Right lobe of liver (tissue), 6 donors: ENCODE results near the gene FAM20C. TPM values are rescaled to one million over a fixed set of nuclear protein-coding genes. Genes with fewer than 3 reads are reported as not detected.
"Not testable (repeated sequence)": the region's sequence is repeated elsewhere in the genome, so short reads cannot be mapped to it uniquely, and the experiment has no call there.

Experiments
- ATAC-seq, 4 donors: fragments of 200-7000 bp; cut with Tn5 transposase; one replicate each; pipeline ENCODE4 v1.9.1; 2020; ENCODE audit warnings: mild to moderate bottlenecking in 4 of 4, moderate library complexity in 4 of 4
- DNase-seq, 3 donors: peaks; one replicate each; pipeline ENCODE4 v3.0.0-alpha.2; 2020
- H3K27ac ChIP-seq, 3 donors: fragments of 200-600 bp; one replicate each; pipeline ENCODE4 v1.8.0; 2022
- H3K27me3 ChIP-seq, 2 donors: fragments of 200-600 bp; one replicate each; pipeline ENCODE4 v1.8.0; 2022
- H3K36me3 ChIP-seq, 4 donors: fragments of 200-600 bp; sonication (generic) in 1 of 4; one replicate each; pipeline versions ENCODE4 v1.5.1 to v1.8.0; 2017 to 2022; ENCODE audit warnings: control low read depth in 1 of 4
- H3K4me1 ChIP-seq, 4 donors: fragments of 200-600 bp; sonication (generic) in 1 of 4; one replicate each; pipeline versions ENCODE4 v1.5.1 to v1.8.0; 2017 to 2022; ENCODE audit warnings: control low read depth in 1 of 4
- H3K4me3 ChIP-seq, 3 donors: fragments of 200-600 bp; one replicate each; pipeline ENCODE4 v1.8.0; 2022
- H3K9me3 ChIP-seq, 4 donors: fragments of 200-600 bp; sonication (generic) in 1 of 4; one replicate each; pipeline versions ENCODE4 v1.5.1 to v1.8.0; 2017 to 2022; ENCODE audit warnings: control low read depth in 1 of 4
- CTCF ChIP-seq, 4 donors: fragments of 200-600 bp in 3 of 4; fragments of 450-650 bp in 1 of 4; IDR thresholded peaks; one replicate each; pipeline versions ENCODE4 v1.5.1 to v1.8.0; 2016 to 2022; ENCODE audit warnings: antibody characterized with exemption in 4 of 4, mild to moderate bottlenecking in 2 of 4
- POLR2A ChIP-seq: fragments of 450-650 bp; IDR thresholded peaks from one replicate; pipeline ENCODE4 v1.6.1; 2017; ENCODE audit warnings: antibody characterized with exemption, mild to moderate bottlenecking
- WGBS: methylation state at CpG from one replicate; pipeline ENCODE4 v1.1.6; 2018; ENCODE audit warnings: low coverage, low lambda C conversion rate; ENCODE audit not compliant: insufficient coverage; ENCODE audit errors: missing lambda C conversion rate; 5-methylcytosine and 5-hydroxymethylcytosine counted together
- intact Hi-C, 2 donors: fragments of 100-400 bp; cut with DNase I; formaldehyde crosslinking; loops; one replicate each; pipeline versions ENCODE4 v1.11.2 to v1.14.1; 2022
- total RNA-seq, 6 experiments: library from RNA; depleted of rRNA in 2 of 6; stranded (reverse); fragments of >200 nt in 2 of 6; fragmentation: NEBNext Ultra II Directional in 3 of 6; extraction: Animal tissue kit (Norgen Biotek cat#: 25700) in 3 of 6; gene quantifications; one replicate each; pipeline versions ENCODE4 v1.1.0 to v1.2.4, GENCODE V29; 2016 to 2023
- donor health status: DM: no; HTN: yes; CAD: no.
- donor health status: DM: no; HTN: no; CAD: no.
- donor health status: DM: no; HTN: no; CAD: no.
- donor health status: DM: no; HTN: yes; CAD: no.
- donor health status: DM: no; HTN: yes; CAD: no.

Gene FAM20C
- total RNA-seq, 6 experiments from 2014 or later = 32.1 to 73.8 (median 57.3) TPM

GRCh38 chr7:181738-182137, 10.6 kb upstream of the FAM20C start:
- intact Hi-C loops = no loop called here
- ATAC-seq (no peak), DNase-seq (peak in 1 of 3 donors; percentile 40)
- Histone ChIP-seq H3K4me3 (no peak overlapping the region), H3K27me3 (no peaks in the 10 kb centered on the region), H3K9me3 (no peaks in the 10 kb centered on the region), H3K27ac (no peak overlapping the region), H3K36me3 (no peaks in the 10 kb centered on the region), H3K4me1 (no peaks in the 10 kb centered on the region)
- TF ChIP-seq CTCF (IDR thresholded peaks at IDR 0.05) (no peak), POLR2A (no peak)
- 60% methylated on average over 1 of the region's 16 CpGs for WGBS

- 52% methylated on average over 2 of the region's 11 CpGs for WGBS
- H3K4me3 ChIP-seq, H3K9me3 ChIP-seq, H3K36me3 ChIP-seq, intact Hi-C loops, H3K27ac ChIP-seq, DNase-seq, ATAC-seq, H3K4me1 ChIP-seq, H3K27me3 ChIP-seq: not testable (repeated sequence)
These were observed 9.9 kb upstream of the FAM20C start for GRCh38 chr7:182502-182901.

GRCh38 chr7:183496-184292, 8.7 kb upstream of the FAM20C start:
- 67% methylated on average over 21 of the region's 30 CpGs for WGBS
- Histone ChIP-seq H3K4me3 (no peak overlapping the region), H3K9me3 (no peaks in the 10 kb centered on the region), H3K36me3 (no peaks in the 10 kb centered on the region), H3K4me1 (no peaks in the 10 kb centered on the region), H3K27ac (no peak overlapping the region), H3K27me3 (no peaks in the 10 kb centered on the region)
- TF ChIP-seq CTCF (IDR thresholded peaks at IDR 0.05) (no peak), POLR2A (no peak)
- no peak for ATAC-seq
- DNase-seq = no peak
- intact Hi-C loops = no loop called here

GRCh38 chr7:184294-185264, 7.8 kb upstream of the FAM20C start:
- H3K27me3 ChIP-seq = no peaks in the 10 kb centered on the region
- no peaks in the 10 kb centered on the region for H3K36me3 ChIP-seq
- intact Hi-C loops = no loop called here
- no peak overlapping the region for H3K27ac ChIP-seq
- no peaks in the 10 kb centered on the region for H3K9me3 ChIP-seq
- ATAC-seq (no peak), DNase-seq (no peak)
- TF ChIP-seq POLR2A = no peak
- TF ChIP-seq CTCF (IDR thresholded peaks at IDR 0.05) = no peak
- whole genome bisulfite sequencing = 42% methylated on average over 4 of the region's 27 CpGs
- H3K4me1 ChIP-seq = no peaks in the 10 kb centered on the region
- H3K4me3 ChIP-seq = no peak overlapping the region
